ENCODE data around the gene RBMS3. TPM values are rescaled to one million over a fixed set of nuclear protein-coding genes. Genes with fewer than 3 reads are reported as not detected.

Gene RBMS3
- total and polyA plus RNA-seq, 2 of the 13 experiments (the other 11 are each of a cell fraction or from before 2014, with no cell fraction given) = not detected

DNA sequence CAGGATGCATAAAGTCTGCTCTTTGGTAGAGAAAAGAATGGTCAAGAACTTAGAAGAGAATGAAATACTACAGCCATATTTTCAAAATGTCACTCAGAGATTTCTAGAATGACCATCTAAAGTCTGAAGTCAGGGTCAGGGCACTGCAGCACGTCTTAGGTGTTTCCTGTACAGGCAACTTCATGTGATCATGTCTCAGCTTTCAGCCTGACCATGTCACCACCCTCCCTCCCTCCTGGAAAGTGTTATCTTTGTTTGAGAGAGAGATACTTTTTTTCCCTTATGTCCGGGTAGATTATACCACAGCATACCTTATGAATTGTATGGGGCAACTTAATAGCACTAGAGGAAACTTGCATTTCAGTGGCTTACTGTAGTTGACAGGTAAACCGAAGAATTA, 767.6 kb downstream of the RBMS3 start:
- Histone ChIP-seq H3K79me2 (ENCODE audit: insufficient read depth, low read length) (no peaks in the 10 kb centered on the region), H2AFZ (ENCODE audit: low read length) (no peak overlapping the region), H3K9ac (ENCODE audit: insufficient read depth, low read depth, low read length) (no peak overlapping the region), H3K27ac (ENCODE audit: extremely low read length, insufficient read depth, low read length) (no peak overlapping the region), H3K4me3 (replicated peaks in 1 of 3; ENCODE audit: insufficient read depth in 1 of 3, low read depth in 2 of 3, low read length in 3 of 3) (no peak overlapping the region), H3K27me3 (ENCODE audit: control insufficient read depth in 1 of 2, insufficient read depth in 2 of 2, low read length in 2 of 2) (no peaks in the 10 kb centered on the region), H3K9me3 (ENCODE audit: low read length) (no peaks in the 10 kb centered on the region), H3K4me1 (ENCODE audit: insufficient read depth, low read length) (no peaks in the 10 kb centered on the region), H3K36me3 (replicated peaks in 1 of 2; ENCODE audit: control insufficient read depth in 1 of 2, insufficient read depth in 2 of 2, low read length in 2 of 2) (no peaks in the 10 kb centered on the region), H3K4me2 (ENCODE audit: low read depth, low read length) (no peak overlapping the region), H4K20me1 (ENCODE audit: insufficient read depth, low read length) (no peaks in the 10 kb centered on the region)
- ATAC-seq = no peak
- ChIA-PET CTCF (ENCODE audit: low intra/inter-chr PET ratio, low total read pairs) (no interaction called here), POLR2A (no interaction called here)
- intact Hi-C loops (cut with micrococcal nuclease; ENCODE audit: unreplicated experiment) (no loop called here), in situ Hi-C loops (cut with HindIII; ENCODE audit: extremely low pct_ligation_motif_present, low pct_unique_long_range_greater_than_20kb) (loop anchor here (10.0 kb wide), 1 partner anchor 146 kb away; no protein-coding TSS in a partner anchor)
- no TSS peak for BruUV-seq (replicated peaks)
- no peak for FAIRE-seq
- no peak for DNase-seq (ENCODE audit: low spot score)
- WGBS (ENCODE audit: low lambda C conversion rate) = 27% methylated on average over 3 of the region's 3 CpGs
- no peak for TF ChIP-seq PTBP1 (IDR thresholded peaks at IDR 0.05; ENCODE audit: low read depth, low read length, poor library complexity, severe bottlenecking)
- TF ChIP-seq SAFB2 (CRISPR knock-in tag; IDR thresholded peaks at IDR 0.05; ENCODE audit: borderline replicate concordance, low read depth) = no peak
- no peak for TF ChIP-seq ZNF382 (CRISPR knock-in tag; IDR thresholded peaks at IDR 0.05; ENCODE audit: borderline replicate concordance)
- TF ChIP-seq ZNF770 (CRISPR knock-in tag; IDR thresholded peaks at IDR 0.05) = no peak
- no peak for TF ChIP-seq GABPA (IDR thresholded peaks at IDR 0.05; ENCODE audit: low read depth, low read length)
- no peak for TF ChIP-seq GABPA (CRISPR knock-in tag; IDR thresholded peaks at IDR 0.05; ENCODE audit: low read depth)
- no peak for TF ChIP-seq FOXK1 (CRISPR knock-in tag; IDR thresholded peaks at IDR 0.05; ENCODE audit: borderline replicate concordance, low read depth)
- no peak for TF ChIP-seq ZSCAN29 (CRISPR knock-in tag; conservative IDR thresholded peaks at IDR 0.05)
